Heart right ventricle (tissue), 16 donors: Measurements from ENCODE around the gene TBX1. TPM values are rescaled to one million over a fixed set of nuclear protein-coding genes. Genes with fewer than 3 reads are reported as not detected.

ENCODE experiments used
- ATAC-seq, 8 donors: fragments of 200-7000 bp; cut with Tn5 transposase; one replicate each; pipeline ENCODE4 v1.9.1; 2020; ENCODE audit warnings: mild to moderate bottlenecking in 8 of 8, moderate library complexity in 8 of 8, moderate number of reproducible peaks in 1 of 8
- DNase-seq, 2 donors: peaks; one replicate each; pipeline ENCODE4 v3.0.0-alpha.2; 2020
- H3K27ac ChIP-seq, 10 donors: fragments of 200-600 bp; sonication (generic) in 2 of 10; one replicate each; pipeline versions ENCODE4 v1.5.0 to v1.8.0; 2020 to 2022; ENCODE audit warnings: mild to moderate bottlenecking in 3 of 10
- H3K27me3 ChIP-seq, 7 donors: fragments of 200-600 bp; one replicate each; pipeline ENCODE4 v1.8.0; 2021 to 2022; ENCODE audit warnings: mild to moderate bottlenecking in 2 of 7
- H3K36me3 ChIP-seq, 9 donors: fragments of 200-600 bp; sonication (generic) in 1 of 9; one replicate each; pipeline versions ENCODE4 v1.5.0 to v1.8.0; 2020 to 2022; ENCODE audit warnings: mild to moderate bottlenecking in 2 of 9
- H3K4me1 ChIP-seq, 9 donors: fragments of 200-600 bp; sonication (generic) in 1 of 9; one replicate each; pipeline versions ENCODE4 v1.5.0 to v1.8.0; 2020 to 2022; ENCODE audit warnings: mild to moderate bottlenecking in 4 of 9
- H3K4me3 ChIP-seq, 10 donors: fragments of 200-600 bp; sonication (generic) in 2 of 10; one replicate each; pipeline versions ENCODE4 v1.5.0 to v1.8.0; 2020 to 2022; ENCODE audit warnings: mild to moderate bottlenecking in 7 of 10, moderate library complexity in 2 of 10
- H3K9me3 ChIP-seq, 11 donors: fragments of 200-600 bp in 10 of 11; sonication (generic) in 2 of 11; one replicate each; pipeline versions ENCODE4 v1.5.0 to v1.8.0; 2013 to 2022; ENCODE audit warnings: mild to moderate bottlenecking in 2 of 11, control low read depth in 1 of 11, moderate library complexity in 1 of 11
- CTCF ChIP-seq, 9 donors: fragments of 200-600 bp; sonication (generic) in 2 of 9; IDR thresholded peaks; one replicate each; pipeline versions ENCODE4 v1.5.0 to v1.8.0; 2021 to 2022; ENCODE audit warnings: antibody characterized with exemption in 9 of 9, mild to moderate bottlenecking in 5 of 9, moderate library complexity in 1 of 9
- WGBS, 2 donors: extraction: QIAGEN DNeasy Blood & Tissue Kit; methylation state at CpG; one replicate each; pipeline ENCODE4 v1.1.7; 2013; ENCODE audit warnings: inconsistent platforms in 1 of 2; 5-methylcytosine and 5-hydroxymethylcytosine counted together
- intact Hi-C, 10 donors: fragments of 100-400 bp; cut with DNase I; formaldehyde crosslinking; loops; one replicate each; pipeline versions ENCODE4 v1.11.1 to v1.14.2; 2022
- polyA plus RNA-seq, 2 donors: library from polyadenylated mRNA; stranded (reverse); fragments of 200-250 nt; gene quantifications; one replicate each; pipeline ENCODE4 v1.2.3, GENCODE V29; 2013
- total RNA-seq, 10 donors: library from RNA; stranded (reverse); fragmentation: NEBNext Ultra II Directional in 3 of 10; extraction: Animal tissue kit (Norgen Biotek cat#: 25700) in 3 of 10; gene quantifications; one replicate each; pipeline versions ENCODE4 v1.2.1 to v1.2.4, GENCODE V29; 2021 to 2023
- donor health status: Arrhythmogenic right ventricular cardiomyopathy.
- donor health status: ischemic (EF 13 %, LVEDD 7.1; RV severe dilation, severe dysfunction).
- donor health status: healthy with polysubstance abuse.
- donor health status: DM: no; HTN: yes; CAD: no.
- donor health status: DM: no; HTN: no; CAD: no.
- donor health status: ischemic (EF 25% LVEDD 6.9; RV normal size, moderate dysfunction).
- donor health status: ischemic (EF 25% LVEDD 5.7; RV mildly dilated, moderate dysfunction).
- donor health status: healthy.
- donor health status: DM: yes; HTN: yes; CAD: no.
- donor health status: Ischemic cardiomyopathy.
- donor health status: ischemic (EF 35%, LVEDD 5.7; RV mildly dilated, moderate dysfunction).
- donor health status: nonischemic (EF 11% LVEDD 7.7; RV severe dilation, severe dysfunction).
- donor health status: DM: yes; HTN: yes; CAD: no.
- donor health status: PGD.
- donor health status: ischemic (EF 29% LVEDD 5.4; RV normal size, mild dysfunction).
- donor health status: nonischemic (EF 23%, LVEDD 6.1; RV moderate dilation, normal function).

The TBX1 gene
- total and polyA plus RNA-seq, 12 donors: 0.53 to 1.8 (median 0.98) TPM

GRCh38 chr22:19758896-19759426, 1.6 kb upstream of the TBX1 start:
- no peak for TF ChIP-seq CTCF (IDR thresholded peaks at IDR 0.05)
- 6% methylated on average over 21 of the region's 21 CpGs for WGBS, 2 donors
- H3K27ac ChIP-seq: no peak overlapping the region
- H3K9me3 ChIP-seq: no peaks in the 10 kb centered on the region
- intact Hi-C loops: loop anchor here in 2 of 10 donors (10.0 kb wide), 2 partner anchors 46 to 86 kb away; no protein-coding TSS in a partner anchor
- no peak overlapping the region for H3K4me3 ChIP-seq
- peaks cover 80 to 94% (median 92%) of the 10 kb centered on the region in 7 donors for H3K27me3 ChIP-seq
- no peak for ATAC-seq
- H3K36me3 ChIP-seq: no peaks in the 10 kb centered on the region
- no peak for DNase-seq
- H3K4me1 ChIP-seq: peaks cover 14 to 43% (median 35%) of the 10 kb centered on the region in 9 donors

- peaks cover 80 to 94% (median 92%) of the 10 kb centered on the region in 7 donors for H3K27me3 ChIP-seq
- H3K4me3 ChIP-seq: peak overlapping the region in 1 of 10 donors; percentile 24
- intact Hi-C loops: loop anchor here in 2 of 10 donors (10.0 kb wide), 2 partner anchors 45 to 85 kb away; no protein-coding TSS in a partner anchor
- no peak overlapping the region for H3K27ac ChIP-seq
- H3K36me3 ChIP-seq: no peaks in the 10 kb centered on the region
- no peak for TF ChIP-seq CTCF (IDR thresholded peaks at IDR 0.05)
- WGBS, 2 donors: 3 to 4% methylated on average over 42 to 43 of the region's 43 CpGs
- ATAC-seq: no peak
- DNase-seq: no peak
- H3K4me1 ChIP-seq: peaks cover 14 to 43% (median 35%) of the 10 kb centered on the region in 9 donors
- no peaks in the 10 kb centered on the region for H3K9me3 ChIP-seq
These were observed 1.0 kb upstream of the TBX1 start for GRCh38 chr22:19759427-19760057.

- no peaks in the 10 kb centered on the region for H3K9me3 ChIP-seq
- DNase-seq (no peak), ATAC-seq (no peak)
- intact Hi-C loops: no loop called here
- TF ChIP-seq CTCF (IDR thresholded peaks at IDR 0.05): no peak
- peak overlapping the region in 2 of 10 donors; percentile 6 to 24 for H3K4me3 ChIP-seq
- peaks cover 13 to 39% (median 23%) of the 10 kb centered on the region in 9 donors for H3K4me1 ChIP-seq
- H3K27ac ChIP-seq: no peak overlapping the region
- peaks cover 76 to 94% (median 92%) of the 10 kb centered on the region in 7 donors for H3K27me3 ChIP-seq
- WGBS, 2 donors: 7% methylated on average over 84 to 117 of the region's 117 CpGs
- H3K36me3 ChIP-seq: no peaks in the 10 kb centered on the region
These were observed 560 bp downstream of the TBX1 start for GRCh38 chr22:19760951-19761724.

- H3K9me3 ChIP-seq: no peaks in the 10 kb centered on the region
- no peak overlapping the region for H3K4me3 ChIP-seq
- no peak for TF ChIP-seq CTCF (IDR thresholded peaks at IDR 0.05)
- DNase-seq (no peak), ATAC-seq (no peak)
- intact Hi-C loops: no loop called here
- H3K27ac ChIP-seq: no peak overlapping the region
- H3K27me3 ChIP-seq: peaks cover 76 to 94% (median 92%) of the 10 kb centered on the region in 7 donors
- WGBS, 2 donors: 76 to 78% methylated on average over 33 of the region's 33 CpGs
- H3K36me3 ChIP-seq: no peaks in the 10 kb centered on the region
- H3K4me1 ChIP-seq: peaks cover 10 to 34% (median 19%) of the 10 kb centered on the region in 9 donors
These were observed 1.4 kb downstream of the TBX1 start for GRCh38 chr22:19761725-19762567.
